Panc1 (cell line): ENCODE results near the gene C1GALT1C1. TPM values are rescaled to one million over a fixed set of nuclear protein-coding genes. Genes with fewer than 3 reads are reported as not detected.
A peak's percentile ranks its signal among the peaks of the same experiment; 100 is the strongest.

Experiments
- ATAC-seq: fragments of 200-7000 bp; cut with Tn5 transposase; 2 replicates; pipeline ENCODE4 v1.9.1; 2020; ENCODE audit warnings: mild to moderate bottlenecking, moderate library complexity
- BruUV-seq: library from RNA; stranded (reverse); fragments of 400-500 nt; replicated peaks from 2 replicates; lab custom pipeline; 2021; lab: Mats Ljungman, UMichigan
- CTCF ChIA-PET: fragments of 300-600 bp; sonication (Branson Sonifier 250); formaldehyde crosslinking; loops from one replicate; lab custom pipeline; 2022; ENCODE audit warnings: antibody characterized with exemption; lab: Charles Lee
- POLR2A ChIA-PET: fragments of 300-600 bp; sonication (Branson Sonifier 250); formaldehyde crosslinking; loops from one replicate; lab custom pipeline; 2022; ENCODE audit warnings: antibody characterized with exemption; lab: Charles Lee
- DNase-seq: peaks from one replicate; pipeline ENCODE4 v3.0.0-alpha.2; 2010; ENCODE audit warnings: low read depth, low spot score
- H3K27ac ChIP-seq: 2 replicates; pipeline ENCODE4 v1.5.1; 2011; ENCODE audit warnings: mild to moderate bottlenecking, low read length, inconsistent platforms
- H3K27me3 ChIP-seq: fragments of 200-500 bp; sonication (Bioruptor generic); 2 replicates; pipeline ENCODE4 v1.6.0; 2014; ENCODE audit warnings: low read length, inconsistent platforms; ENCODE audit not compliant: control insufficient read depth, insufficient read depth
- H3K36me3 ChIP-seq: fragments of 200-500 bp; sonication (Bioruptor generic); 2 replicates; pipeline ENCODE4 v1.5.1; 2014; ENCODE audit warnings: inconsistent platforms, mild to moderate bottlenecking, low read length, moderate library complexity; ENCODE audit not compliant: control insufficient read depth, insufficient read depth
- H3K4me1 ChIP-seq: 2 replicates; pipeline ENCODE4 v1.5.1; 2011; ENCODE audit warnings: inconsistent platforms, mild to moderate bottlenecking, low read length, moderate library complexity; ENCODE audit not compliant: control insufficient read depth, insufficient read depth
- H3K4me3 ChIP-seq, 2 experiments: 2 replicates each; pipeline ENCODE4 v1.5.1; 2011 to 2012; ENCODE audit warnings: low read depth in 2 of 2, low read length in 2 of 2, mild to moderate bottlenecking in 2 of 2, inconsistent platforms in 1 of 2, moderate library complexity in 1 of 2
- H3K9me3 ChIP-seq: fragments of 200-500 bp; sonication (Bioruptor generic); 2 replicates; pipeline ENCODE4 v1.5.1; 2014; ENCODE audit warnings: low read depth, mild to moderate bottlenecking, inconsistent platforms, low read length, moderate library complexity; ENCODE audit not compliant: control insufficient read depth, insufficient read depth
- POLR2AphosphoS5 ChIP-seq: IDR thresholded peaks from 2 replicates; pipeline ENCODE4 v1.6.1; 2012; ENCODE audit warnings: mild to moderate bottlenecking, low read depth, low read length, moderate library complexity
- SIN3A ChIP-seq: IDR thresholded peaks from 2 replicates; pipeline ENCODE4 v1.6.1; 2012; ENCODE audit warnings: low read depth, mild to moderate bottlenecking, low read length, moderate library complexity, borderline replicate concordance; ENCODE audit not compliant: insufficient read depth
- TCF7L2 ChIP-seq: IDR thresholded peaks from 2 replicates; pipeline ENCODE4 v1.6.1; 2011; ENCODE audit warnings: mild to moderate bottlenecking, low read depth, low read length, inconsistent platforms
- in situ Hi-C: cut with HindIII; loops from 2 replicates; pipeline ENCODE4 v1.10.0; 2016; ENCODE audit warnings: low sequenced_read_pairs, low pct_unique_long_range_greater_than_20kb
- intact Hi-C: fragments of 100-400 bp; cut with micrococcal nuclease; formaldehyde crosslinking; loops from one replicate; pipeline ENCODE4 v1.10.0; 2022; ENCODE audit not compliant: unreplicated experiment
- total RNA-seq: library from RNA; stranded (reverse); gene quantifications from one replicate; pipeline ENCODE4 v1.2.1, GENCODE V29; 2021; ENCODE audit not compliant: unreplicated experiment
- TF ChIP-seq, protein P1 (sequence below): fragments of 450-650 bp; IDR thresholded peaks from 2 replicates; pipeline ENCODE4 v1.5.1; 2017; ENCODE audit warnings: mild to moderate bottlenecking
- TF ChIP-seq, protein P2 (sequence below), 2 experiments: IDR thresholded peaks; 2 replicates each; pipeline ENCODE4 v1.6.1; 2011 to 2012; ENCODE audit warnings: low read depth in 2 of 2, control low read depth in 1 of 2, low read length in 1 of 2, mild to moderate bottlenecking in 1 of 2, moderate library complexity in 1 of 2; ENCODE audit not compliant: insufficient read depth in 1 of 2

The C1GALT1C1 gene
- total RNA-seq, 1 experiment from 2014 or later: 32.4 TPM

- Histone ChIP-seq H3K27me3 (no peaks in the 10 kb centered on the region), H3K9me3 (no peaks in the 10 kb centered on the region), H3K4me3 (peak within 1 kb of the TSS; percentile 93 to 94), H3K27ac (peak within 1 kb of the TSS; percentile 97), H3K4me1 (0 out of 2 replicates have a peak, but pooled peaks cover 4% of the 10 kb centered on the region), H3K36me3 (peaks cover 4% of the 10 kb centered on the region)
- no TSS peak for BruUV-seq
- in situ Hi-C loops (no loop called here), intact Hi-C loops (no loop called here)
- ChIA-PET CTCF (no interaction called here), POLR2A (interaction anchor here (0.7 to 1.4 kb wide), 2 partner anchors 42 to 120 kb away, joined by 8 to 36 read pairs; partner anchors contain the start of gene CUL4B)
- peak; percentile 93 for DNase-seq
- ATAC-seq: peak; percentile 100
- TF ChIP-seq SIN3A (peak; percentile 73; the same call in 1 of the 2 replicates), TCF7L2 (peak; percentile 93), POLR2AphosphoS5 (peak; percentile 84)
- TF ChIP-seq, protein P1, sequence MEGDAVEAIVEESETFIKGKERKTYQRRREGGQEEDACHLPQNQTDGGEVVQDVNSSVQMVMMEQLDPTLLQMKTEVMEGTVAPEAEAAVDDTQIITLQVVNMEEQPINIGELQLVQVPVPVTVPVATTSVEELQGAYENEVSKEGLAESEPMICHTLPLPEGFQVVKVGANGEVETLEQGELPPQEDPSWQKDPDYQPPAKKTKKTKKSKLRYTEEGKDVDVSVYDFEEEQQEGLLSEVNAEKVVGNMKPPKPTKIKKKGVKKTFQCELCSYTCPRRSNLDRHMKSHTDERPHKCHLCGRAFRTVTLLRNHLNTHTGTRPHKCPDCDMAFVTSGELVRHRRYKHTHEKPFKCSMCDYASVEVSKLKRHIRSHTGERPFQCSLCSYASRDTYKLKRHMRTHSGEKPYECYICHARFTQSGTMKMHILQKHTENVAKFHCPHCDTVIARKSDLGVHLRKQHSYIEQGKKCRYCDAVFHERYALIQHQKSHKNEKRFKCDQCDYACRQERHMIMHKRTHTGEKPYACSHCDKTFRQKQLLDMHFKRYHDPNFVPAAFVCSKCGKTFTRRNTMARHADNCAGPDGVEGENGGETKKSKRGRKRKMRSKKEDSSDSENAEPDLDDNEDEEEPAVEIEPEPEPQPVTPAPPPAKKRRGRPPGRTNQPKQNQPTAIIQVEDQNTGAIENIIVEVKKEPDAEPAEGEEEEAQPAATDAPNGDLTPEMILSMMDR: no peak
Measured at GRCh38 chrX:120603707-120604360, 26.0 kb downstream of the C1GALT1C1 start, which contains the start of gene MCTS1. Gene MCTS1 (plus strand): TSS chrX:120604101. CDS start chrX:120604237, 136 bp downstream.

GRCh38 chrX:120585702-120586101 lies 44.2 kb downstream of the C1GALT1C1 start:
- no peaks in the 10 kb centered on the region for H3K27me3 ChIP-seq
- TF ChIP-seq, protein P1: no peak
- TF ChIP-seq POLR2AphosphoS5 (no peak), TCF7L2 (no peak), SIN3A (no peak)
- TF ChIP-seq, protein P2, sequence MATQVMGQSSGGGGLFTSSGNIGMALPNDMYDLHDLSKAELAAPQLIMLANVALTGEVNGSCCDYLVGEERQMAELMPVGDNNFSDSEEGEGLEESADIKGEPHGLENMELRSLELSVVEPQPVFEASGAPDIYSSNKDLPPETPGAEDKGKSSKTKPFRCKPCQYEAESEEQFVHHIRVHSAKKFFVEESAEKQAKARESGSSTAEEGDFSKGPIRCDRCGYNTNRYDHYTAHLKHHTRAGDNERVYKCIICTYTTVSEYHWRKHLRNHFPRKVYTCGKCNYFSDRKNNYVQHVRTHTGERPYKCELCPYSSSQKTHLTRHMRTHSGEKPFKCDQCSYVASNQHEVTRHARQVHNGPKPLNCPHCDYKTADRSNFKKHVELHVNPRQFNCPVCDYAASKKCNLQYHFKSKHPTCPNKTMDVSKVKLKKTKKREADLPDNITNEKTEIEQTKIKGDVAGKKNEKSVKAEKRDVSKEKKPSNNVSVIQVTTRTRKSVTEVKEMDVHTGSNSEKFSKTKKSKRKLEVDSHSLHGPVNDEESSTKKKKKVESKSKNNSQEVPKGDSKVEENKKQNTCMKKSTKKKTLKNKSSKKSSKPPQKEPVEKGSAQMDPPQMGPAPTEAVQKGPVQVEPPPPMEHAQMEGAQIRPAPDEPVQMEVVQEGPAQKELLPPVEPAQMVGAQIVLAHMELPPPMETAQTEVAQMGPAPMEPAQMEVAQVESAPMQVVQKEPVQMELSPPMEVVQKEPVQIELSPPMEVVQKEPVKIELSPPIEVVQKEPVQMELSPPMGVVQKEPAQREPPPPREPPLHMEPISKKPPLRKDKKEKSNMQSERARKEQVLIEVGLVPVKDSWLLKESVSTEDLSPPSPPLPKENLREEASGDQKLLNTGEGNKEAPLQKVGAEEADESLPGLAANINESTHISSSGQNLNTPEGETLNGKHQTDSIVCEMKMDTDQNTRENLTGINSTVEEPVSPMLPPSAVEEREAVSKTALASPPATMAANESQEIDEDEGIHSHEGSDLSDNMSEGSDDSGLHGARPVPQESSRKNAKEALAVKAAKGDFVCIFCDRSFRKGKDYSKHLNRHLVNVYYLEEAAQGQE (IDR thresholded peaks at IDR 0.05; ENCODE audit: insufficient read depth in 1 of 2, low read depth in 2 of 2, low read length in 1 of 2): no peak
- H3K27ac ChIP-seq: no peak overlapping the region
- intact Hi-C loops: no loop called here
- CTCF ChIA-PET: no interaction called here
- in situ Hi-C loops: no loop called here
- POLR2A ChIA-PET: no interaction called here
- no peak for ATAC-seq
- no peak overlapping the region for H3K4me3 ChIP-seq
- no peaks in the 10 kb centered on the region for H3K4me1 ChIP-seq
- DNase-seq: no peak
- no peaks in the 10 kb centered on the region for H3K9me3 ChIP-seq
- H3K36me3 ChIP-seq: no peaks in the 10 kb centered on the region
- no TSS peak for BruUV-seq

Other genes starting within 250 kb of the C1GALT1C1 start
- 243 TPM for gene LAMP2, start 160.8 kb downstream of the C1GALT1C1 start, total RNA-seq
- gene CUL4B, start 69.1 kb downstream of the C1GALT1C1 start, total RNA-seq: 99.8 TPM
- 110 TPM for gene MCTS1, start 26.0 kb downstream of the C1GALT1C1 start, total RNA-seq
- not detected for gene CT47B1, start 245.8 kb upstream of the C1GALT1C1 start, total RNA-seq